Common myeloid progenitor, CD34-positive (primary cell): ENCODE measurements around the gene HRC.
"Not testable (repeated sequence)": the region's sequence is repeated elsewhere in the genome, so short reads cannot be mapped to it uniquely, and the experiment has no call there.

Experiments used
- CTCF ChIA-PET: fragments of 350-600 bp; sonication (Branson Sonifier 250); formaldehyde crosslinking; loops from one replicate; lab custom pipeline; 2021; ENCODE audit warnings: antibody characterized with exemption; lab: Charles Lee
- POLR2A ChIA-PET: fragments of 350-600 bp; sonication (Branson Sonifier 250); formaldehyde crosslinking; loops from one replicate; lab custom pipeline; 2021; ENCODE audit warnings: antibody characterized with exemption; lab: Charles Lee
- DNase-seq, 3 donors: peaks; one replicate each; pipeline versions ENCODE4 v3.0.0 to v3.0.0-alpha.2; 2013
- H3K27ac ChIP-seq, 2 experiments: 1 replicate in 1 of 2; 2 replicates in 1 of 2; pipeline ENCODE4 v1.7.0; 2013; ENCODE audit warnings: inconsistent platforms in 2 of 2, low read length in 2 of 2, mild to moderate bottlenecking in 2 of 2, low read depth in 1 of 2, moderate library complexity in 1 of 2; ENCODE audit not compliant: severe bottlenecking in 2 of 2, insufficient read depth in 1 of 2, poor library complexity in 1 of 2
- H3K27me3 ChIP-seq, 5 experiments: replicated peaks in 2 of 5; 1 replicate in 3 of 5; 2 replicates in 2 of 5; pipeline versions ENCODE4 v1.6.1 to v1.7.0; 2013; ENCODE audit warnings: low read length in 4 of 5, mild to moderate bottlenecking in 2 of 5, moderate library complexity in 2 of 5, inconsistent platforms in 1 of 5; ENCODE audit not compliant: insufficient read depth in 5 of 5, control insufficient read depth in 4 of 5
- H3K36me3 ChIP-seq, 4 experiments: 1 replicate in 2 of 4; 2 replicates in 2 of 4; pipeline versions ENCODE4 v1.6.1 to v1.7.0; 2013; ENCODE audit warnings: low read length in 3 of 4, control low read depth in 1 of 4, mild to moderate bottlenecking in 1 of 4; ENCODE audit not compliant: control insufficient read depth in 4 of 4, insufficient read depth in 4 of 4
- H3K4me1 ChIP-seq, 4 experiments: 1 replicate in 3 of 4; 2 replicates in 1 of 4; pipeline versions ENCODE4 v1.6.1 to v1.7.1; 2013; ENCODE audit warnings: low read length in 3 of 4, mild to moderate bottlenecking in 3 of 4, control low read depth in 1 of 4, inconsistent platforms in 1 of 4, moderate library complexity in 1 of 4; ENCODE audit not compliant: control insufficient read depth in 4 of 4, insufficient read depth in 4 of 4; ENCODE audit errors: control extremely low read depth in 1 of 4
- H3K4me3 ChIP-seq, 7 experiments: 1 replicate in 4 of 7; 2 replicates in 3 of 7; pipeline versions ENCODE4 v1.5.1 to v1.7.0; 2013; ENCODE audit warnings: mild to moderate bottlenecking in 7 of 7, low read length in 6 of 7, moderate library complexity in 6 of 7, inconsistent platforms in 2 of 7, low read depth in 2 of 7, control low read depth in 1 of 7; ENCODE audit not compliant: insufficient read depth in 4 of 7, control insufficient read depth in 1 of 7; ENCODE audit errors: extremely low read depth in 1 of 7
- H3K9me3 ChIP-seq, 5 experiments: 1 replicate in 4 of 5; 2 replicates in 1 of 5; pipeline versions ENCODE4 v1.6.1 to v1.7.1; 2013; ENCODE audit warnings: low read length in 4 of 5, mild to moderate bottlenecking in 2 of 5, inconsistent platforms in 1 of 5, low read depth in 1 of 5, moderate library complexity in 1 of 5; ENCODE audit not compliant: control insufficient read depth in 4 of 5, insufficient read depth in 2 of 5; ENCODE audit errors: control extremely low read depth in 1 of 5
- WGBS: methylation state at CpG from one replicate; pipeline ENCODE4 v1.1.5; 2013; ENCODE audit not compliant: insufficient coverage; 5-methylcytosine and 5-hydroxymethylcytosine counted together

Gene HRC

GRCh38 chr19:49148044-49148682 lies 7.0 kb downstream of the HRC start:
- Histone ChIP-seq H3K27ac (peak overlapping the region in 1 of 2 experiments; percentile 61), H3K27me3 (peaks cover 0 to 25% (median 1%) of the 10 kb centered on the region in 5 experiments), H3K9me3 (no peaks in the 10 kb centered on the region), H3K36me3 (no peaks in the 10 kb centered on the region), H3K4me1 (peaks cover 2 to 50% (median 44%) of the 10 kb centered on the region in 4 experiments), H3K4me3 (no peak overlapping the region)
- POLR2A ChIA-PET = interaction anchor here (1.7 kb wide), 1 partner anchor 9 kb away, joined by 4 read pairs; no protein-coding TSS in a partner anchor
- DNase-seq = no peak
- 94% methylated on average over 9 of the region's 11 CpGs for WGBS
- CTCF ChIA-PET = interaction anchor here (0.7 to 5.4 kb wide), 10 partner anchors 9 to 74 kb away, joined by 3 to 35 read pairs (median 6); partner anchors contain the start of gene LIN7B

GRCh38 chr19:49146408-49146770 lies 8.8 kb downstream of the HRC start:
- CTCF ChIA-PET = interaction anchor here (0.7 to 5.4 kb wide), 12 partner anchors 11 to 53 kb away, joined by 3 to 35 read pairs (median 8); partner anchors contain the start of genes LIN7B and PPFIA3
- POLR2A ChIA-PET, H3K27ac ChIP-seq, H3K36me3 ChIP-seq, DNase-seq, H3K9me3 ChIP-seq: not testable (repeated sequence)
- Histone ChIP-seq H3K4me3 (peak overlapping the region in 2 of 7 experiments; percentile 38 to 59), H3K27me3 (peaks cover 0 to 21% (median 1%) of the 10 kb centered on the region in 5 experiments), H3K4me1 (peaks cover 2 to 49% (median 44%) of the 10 kb centered on the region in 4 experiments)
- 74% methylated on average over 7 of the region's 7 CpGs for WGBS

GRCh38 chr19:49145573-49146407 lies 9.4 kb downstream of the HRC start:
- CTCF ChIA-PET = interaction anchor here (0.7 to 5.4 kb wide), 14 partner anchors 10 to 62 kb away, joined by 3 to 35 read pairs (median 6); partner anchors contain the start of genes LIN7B and PPFIA3
- H3K27me3 ChIP-seq = peaks cover 0 to 16% (median 1%) of the 10 kb centered on the region in 5 experiments
- no peaks in the 10 kb centered on the region for H3K9me3 ChIP-seq
- 16% methylated on average over 15 of the region's 30 CpGs for WGBS
- H3K27ac ChIP-seq = no peak overlapping the region
- H3K36me3 ChIP-seq = no peaks in the 10 kb centered on the region
- DNase-seq = peak; percentile 89 to 95 (median 95)
- H3K4me3 ChIP-seq = peak overlapping the region in 3 of 7 experiments; percentile 16 to 59 (median 38)
- peaks cover 2 to 43% (median 38%) of the 10 kb centered on the region in 4 experiments for H3K4me1 ChIP-seq
- POLR2A ChIA-PET = no interaction called here

- Histone ChIP-seq H3K4me3 (peak overlapping the region; percentile 23 to 84 (median 60)), H3K27me3 (peaks cover 0 to 5% (median 0%) of the 10 kb centered on the region in 5 experiments), H3K4me1 (peaks cover 0 to 19% (median 14%) of the 10 kb centered on the region in 4 experiments), H3K9me3 (no peaks in the 10 kb centered on the region), H3K36me3 (no peaks in the 10 kb centered on the region), H3K27ac (no peak overlapping the region)
- CTCF ChIA-PET = interaction anchor here (0.7 kb wide), 1 partner anchor 15 kb away, joined by 4 read pairs; no protein-coding TSS in a partner anchor
- peak; percentile 84 to 88 (median 88) for DNase-seq
- WGBS = 4% methylated on average over 21 of the region's 21 CpGs
- POLR2A ChIA-PET = interaction anchor here (1.0 to 1.5 kb wide), 2 partner anchors 15 to 29 kb away, joined by 3 to 4 read pairs; partner anchors contain the start of gene LIN7B
Observed at GRCh38 chr19:49142866-49143335, 12.3 kb downstream of the HRC start.

- WGBS = 74% methylated on average over 4 of the region's 6 CpGs
- Histone ChIP-seq H3K4me1 (peaks cover 0 to 19% (median 14%) of the 10 kb centered on the region in 4 experiments), H3K27ac (no peak overlapping the region), H3K4me3 (no peak overlapping the region), H3K9me3 (no peaks in the 10 kb centered on the region), H3K27me3 (peaks cover 0 to 2% (median 0%) of the 10 kb centered on the region in 5 experiments), H3K36me3 (no peaks in the 10 kb centered on the region)
- DNase-seq = no peak
- ChIA-PET CTCF (interaction anchor here (0.7 to 1.5 kb wide), 2 partner anchors 27 to 43 kb away, joined by 3 to 5 read pairs; no protein-coding TSS in a partner anchor), POLR2A (no interaction called here)
Observed at GRCh38 chr19:49141352-49141751, 13.8 kb downstream of the HRC start.

- Histone ChIP-seq H3K4me1 (peaks cover 0 to 15% (median 11%) of the 10 kb centered on the region in 4 experiments), H3K9me3 (no peaks in the 10 kb centered on the region), H3K4me3 (no peak overlapping the region), H3K36me3 (no peaks in the 10 kb centered on the region), H3K27ac (no peak overlapping the region), H3K27me3 (peaks cover 0 to 2% (median 0%) of the 10 kb centered on the region in 5 experiments)
- ChIA-PET CTCF (interaction anchor here (1.5 to 2.3 kb wide), 2 partner anchors 35 to 43 kb away, joined by 5 to 7 read pairs; no protein-coding TSS in a partner anchor), POLR2A (no interaction called here)
- no peak for DNase-seq
- 87% methylated on average over 7 of the region's 7 CpGs for whole genome bisulfite sequencing
Observed at GRCh38 chr19:49140951-49141350, 14.2 kb downstream of the HRC start.
